Measurements from ENCODE around the gene CTNNA3.
"Not testable (repeated sequence)": the region's sequence is repeated elsewhere in the genome, so short reads cannot be mapped to it uniquely, and the experiment has no call there.

The CTNNA3 gene

GRCh38 chr10:66467042-66467441, 1229.0 kb downstream of the CTNNA3 start:
- no peak for DNase-seq

- no peak for DNase-seq
Measured at GRCh38 chr10:66466622-66467021, 1229.4 kb downstream of the CTNNA3 start.

GRCh38 chr10:66463611-66464010, 1232.4 kb downstream of the CTNNA3 start:
- DNase-seq: no peak

GRCh38 chr10:66457629-66458028, 1238.4 kb downstream of the CTNNA3 start:
- DNase-seq: no peak

- no peak for DNase-seq
Measured at GRCh38 chr10:66455304-66455703, 1240.7 kb downstream of the CTNNA3 start.

- DNase-seq: no peak
Measured at GRCh38 chr10:66440568-66440967, 1255.4 kb downstream of the CTNNA3 start.

GRCh38 chr10:66414943-66415342, 1281.1 kb downstream of the CTNNA3 start:
- DNase-seq: no peak

- no peak for DNase-seq
Measured at GRCh38 chr10:66405566-66405965, 1290.4 kb downstream of the CTNNA3 start.

- DNase-seq: no peak
Measured at GRCh38 chr10:66398669-66399068, 1297.3 kb downstream of the CTNNA3 start.

- DNase-seq: no peak
Measured at GRCh38 chr10:66394342-66395063, 1301.5 kb downstream of the CTNNA3 start.

GRCh38 chr10:66390926-66391325, 1305.1 kb downstream of the CTNNA3 start:
- no peak for DNase-seq

- no peak for DNase-seq
Measured at GRCh38 chr10:66381045-66381444, 1315.0 kb downstream of the CTNNA3 start.

GRCh38 chr10:66378117-66378876, 1317.7 kb downstream of the CTNNA3 start:
- DNase-seq: no peak

- DNase-seq: no peak
Measured at GRCh38 chr10:66368146-66368545, 1327.8 kb downstream of the CTNNA3 start.

- no peak for DNase-seq
Measured at GRCh38 chr10:66366163-66366562, 1329.8 kb downstream of the CTNNA3 start.

GRCh38 chr10:66365686-66366085, 1330.3 kb downstream of the CTNNA3 start:
- DNase-seq: no peak

GRCh38 chr10:66362522-66362921, 1333.5 kb downstream of the CTNNA3 start:
- no peak for DNase-seq

GRCh38 chr10:66353822-66354221, 1342.2 kb downstream of the CTNNA3 start:
- DNase-seq: not testable (repeated sequence)

- no peak for DNase-seq
Measured at GRCh38 chr10:66353422-66353821, 1342.6 kb downstream of the CTNNA3 start.

GRCh38 chr10:66350622-66351399, 1345.2 kb downstream of the CTNNA3 start:
- DNase-seq: no peak

- DNase-seq: no peak
Measured at GRCh38 chr10:66349726-66350125, 1346.3 kb downstream of the CTNNA3 start.

- DNase-seq: no peak
Measured at GRCh38 chr10:66349076-66349475, 1346.9 kb downstream of the CTNNA3 start.

- DNase-seq: no peak
Measured at GRCh38 chr10:66337211-66337610, 1358.8 kb downstream of the CTNNA3 start.

- DNase-seq: no peak
Measured at GRCh38 chr10:66336791-66337190, 1359.2 kb downstream of the CTNNA3 start.
